Breast epithelium (tissue), 4 donors: Measurements from ENCODE around the gene ADARB2. TPM values are rescaled to one million over a fixed set of nuclear protein-coding genes. Genes with fewer than 3 reads are reported as not detected.
"Not testable (repeated sequence)": the region's sequence is repeated elsewhere in the genome, so short reads cannot be mapped to it uniquely, and the experiment has no call there.

Source experiments
- DNase-seq, 2 donors: peaks; one replicate each; pipeline ENCODE4 v3.0.0-alpha.2; 2019; ENCODE audit warnings: low spot score in 2 of 2
- H3K27ac ChIP-seq, 2 donors: fragments of 200-600 bp; sonication (generic) in 1 of 2; one replicate each; pipeline ENCODE4 v1.5.1; 2016 to 2019; ENCODE audit warnings: mild to moderate bottlenecking in 1 of 2
- H3K27me3 ChIP-seq, 2 donors: fragments of 200-600 bp; sonication (generic) in 1 of 2; one replicate each; pipeline versions ENCODE4 v1.5.1 to v1.6.0; 2017 to 2019; ENCODE audit warnings: control low read depth in 1 of 2, mild to moderate bottlenecking in 1 of 2
- H3K36me3 ChIP-seq: fragments of 200-600 bp; one replicate; pipeline ENCODE4 v1.5.1; 2019
- H3K4me1 ChIP-seq, 2 donors: fragments of 200-600 bp; sonication (generic); one replicate each; pipeline ENCODE4 v1.5.1; 2016 to 2019; ENCODE audit warnings: control low read depth in 1 of 2
- H3K4me3 ChIP-seq, 3 donors: fragments of 200-600 bp; sonication (generic); 1 replicate in 2 of 3; 2 replicates in 1 of 3; pipeline ENCODE4 v1.5.1; 2016 to 2019; ENCODE audit warnings: mild to moderate bottlenecking in 3 of 3, moderate library complexity in 2 of 3
- H3K9me3 ChIP-seq, 2 donors: fragments of 200-600 bp; sonication (generic) in 1 of 2; one replicate each; pipeline ENCODE4 v1.5.1; 2016 to 2019; ENCODE audit warnings: control low read depth in 1 of 2
- POLR2A ChIP-seq: fragments of 450-650 bp; IDR thresholded peaks from one replicate; pipeline ENCODE4 v1.6.1; 2016; ENCODE audit warnings: antibody characterized with exemption, mild to moderate bottlenecking, moderate library complexity
- POLR2AphosphoS5 ChIP-seq, 3 donors: sonication (generic); formaldehyde crosslinking; IDR thresholded peaks; one replicate each; pipeline ENCODE4 v1.6.1; 2017; ENCODE audit warnings: antibody characterized with exemption in 3 of 3
- intact Hi-C: fragments of 100-400 bp; cut with DNase I; formaldehyde crosslinking; loops from one replicate; pipeline ENCODE4 v1.15.1; 2023; ENCODE audit warnings: low total_unique reads
- total RNA-seq, 3 donors: library from RNA; depleted of rRNA; stranded (reverse); fragments of >200 nt; gene quantifications; one replicate each; pipeline ENCODE4 v1.1.0, GENCODE V29; 2016
- TF ChIP-seq, protein P1 (sequence below), 3 donors: fragments of 450-650 bp; IDR thresholded peaks; one replicate each; pipeline ENCODE4 v1.5.1; 2016 to 2017; ENCODE audit warnings: antibody characterized with exemption in 3 of 3, mild to moderate bottlenecking in 3 of 3, moderate library complexity in 3 of 3

The ADARB2 gene
- total RNA-seq, 3 donors from 2014 or later = 0.32 to 3.9 (median 2.0) TPM

DNA sequence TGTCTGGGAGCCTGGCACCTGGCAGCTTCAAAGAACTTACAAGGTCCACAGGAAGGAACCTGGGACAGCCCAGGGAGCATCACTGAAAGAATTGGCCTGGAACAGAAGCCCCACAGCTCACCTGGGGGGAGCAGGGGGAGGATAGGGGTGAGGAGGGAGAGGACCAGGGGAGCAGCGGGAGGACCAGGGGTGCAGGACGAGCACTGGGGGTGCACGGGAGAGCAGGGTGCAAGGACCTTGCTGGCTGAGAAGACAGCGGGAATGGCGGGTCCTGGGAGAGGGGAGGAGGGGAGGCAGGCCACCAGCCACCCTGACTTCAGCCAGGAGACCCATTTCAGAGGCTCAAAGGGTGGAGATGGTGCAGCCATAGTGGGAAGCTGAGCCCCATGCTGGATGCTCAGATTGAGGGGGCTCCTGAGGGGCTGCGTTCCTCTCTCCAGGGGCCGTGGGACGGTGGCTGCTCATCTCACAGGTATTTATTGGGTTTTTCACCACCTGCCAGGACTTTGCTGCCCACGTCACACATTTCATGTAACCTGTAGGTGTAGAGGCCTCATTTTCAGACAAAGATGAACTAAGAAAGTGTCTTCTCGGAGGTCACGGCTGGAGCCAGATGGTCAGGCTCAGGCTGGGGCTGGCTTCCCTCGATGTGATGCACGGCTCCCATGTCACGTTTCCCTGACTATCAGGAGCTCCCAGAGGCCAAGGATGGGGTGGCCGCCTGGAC lies 571.1 kb downstream of the ADARB2 start:
- H3K36me3 ChIP-seq = no peaks in the 10 kb centered on the region
- TF ChIP-seq POLR2AphosphoS5 (IDR thresholded peaks at IDR 0.05) (no peak), POLR2A (no peak)
- TF ChIP-seq, protein P1, sequence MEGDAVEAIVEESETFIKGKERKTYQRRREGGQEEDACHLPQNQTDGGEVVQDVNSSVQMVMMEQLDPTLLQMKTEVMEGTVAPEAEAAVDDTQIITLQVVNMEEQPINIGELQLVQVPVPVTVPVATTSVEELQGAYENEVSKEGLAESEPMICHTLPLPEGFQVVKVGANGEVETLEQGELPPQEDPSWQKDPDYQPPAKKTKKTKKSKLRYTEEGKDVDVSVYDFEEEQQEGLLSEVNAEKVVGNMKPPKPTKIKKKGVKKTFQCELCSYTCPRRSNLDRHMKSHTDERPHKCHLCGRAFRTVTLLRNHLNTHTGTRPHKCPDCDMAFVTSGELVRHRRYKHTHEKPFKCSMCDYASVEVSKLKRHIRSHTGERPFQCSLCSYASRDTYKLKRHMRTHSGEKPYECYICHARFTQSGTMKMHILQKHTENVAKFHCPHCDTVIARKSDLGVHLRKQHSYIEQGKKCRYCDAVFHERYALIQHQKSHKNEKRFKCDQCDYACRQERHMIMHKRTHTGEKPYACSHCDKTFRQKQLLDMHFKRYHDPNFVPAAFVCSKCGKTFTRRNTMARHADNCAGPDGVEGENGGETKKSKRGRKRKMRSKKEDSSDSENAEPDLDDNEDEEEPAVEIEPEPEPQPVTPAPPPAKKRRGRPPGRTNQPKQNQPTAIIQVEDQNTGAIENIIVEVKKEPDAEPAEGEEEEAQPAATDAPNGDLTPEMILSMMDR (IDR thresholded peaks at IDR 0.05) = no peak
- intact Hi-C loops = no loop called here
- no peaks in the 10 kb centered on the region for H3K9me3 ChIP-seq
- H3K27ac ChIP-seq = no peak overlapping the region
- DNase-seq = peak in 1 of 2 donors; percentile 33
- no peak overlapping the region for H3K4me3 ChIP-seq
- no peaks in the 10 kb centered on the region for H3K4me1 ChIP-seq
- H3K27me3 ChIP-seq = peaks cover 0 to 4% of the 10 kb centered on the region in 2 donors

DNA sequence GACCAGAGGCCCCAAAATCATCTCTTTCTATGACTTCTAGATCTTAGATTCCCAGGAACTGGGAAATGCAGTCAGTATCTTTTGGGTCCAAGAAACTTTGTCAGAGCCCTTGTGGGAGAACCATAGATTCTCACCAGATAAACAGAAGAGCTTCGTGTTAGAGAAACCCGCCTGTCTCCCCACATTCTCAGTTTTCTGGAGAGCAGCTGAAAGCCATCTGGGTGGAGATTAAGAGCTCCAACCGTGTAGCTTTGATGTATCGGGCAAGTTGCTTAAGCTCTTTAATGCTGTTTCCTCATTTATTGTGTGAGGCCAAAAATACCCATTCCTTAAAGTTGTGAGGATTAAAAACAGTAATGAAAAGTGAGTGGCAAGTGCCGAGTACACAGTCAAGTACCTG lies 573.5 kb downstream of the ADARB2 start:
- H3K4me1 ChIP-seq = no peaks in the 10 kb centered on the region
- no peaks in the 10 kb centered on the region for H3K36me3 ChIP-seq
- peaks cover 0 to 4% of the 10 kb centered on the region in 2 donors for H3K27me3 ChIP-seq
- no peak overlapping the region for H3K27ac ChIP-seq
- DNase-seq = no peak
- no peak overlapping the region for H3K4me3 ChIP-seq
- no peaks in the 10 kb centered on the region for H3K9me3 ChIP-seq
- intact Hi-C loops = no loop called here
- no peak for TF ChIP-seq POLR2A
- TF ChIP-seq POLR2AphosphoS5 (IDR thresholded peaks at IDR 0.05) = no peak
- TF ChIP-seq, protein P1 (IDR thresholded peaks at IDR 0.05) = no peak

DNA sequence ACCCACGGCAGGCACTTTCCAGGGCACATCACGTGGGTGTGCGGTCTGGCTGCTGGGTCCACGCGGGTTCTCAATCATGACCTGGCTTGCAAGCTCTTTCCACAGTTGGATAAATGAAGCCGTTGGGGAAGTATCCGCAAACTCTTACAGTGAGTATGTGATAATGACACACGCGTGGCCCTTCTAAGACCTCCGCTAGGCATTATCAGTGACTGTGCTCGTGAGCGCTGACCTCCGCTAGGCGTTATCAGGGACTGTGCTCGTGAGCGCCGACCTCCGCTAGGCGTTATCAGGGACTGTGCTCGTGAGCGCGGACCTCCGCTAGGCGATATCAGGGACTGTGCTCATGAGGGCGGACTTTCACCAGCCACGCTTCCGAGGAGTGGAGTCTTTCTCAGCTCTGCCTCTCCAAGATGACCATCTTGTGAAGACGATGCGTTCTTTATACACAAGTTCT lies 574.1 kb downstream of the ADARB2 start:
- TF ChIP-seq, protein P1 (IDR thresholded peaks at IDR 0.05) = no peak
- TF ChIP-seq POLR2AphosphoS5 (IDR thresholded peaks at IDR 0.05) = no peak
- Histone ChIP-seq H3K27ac (no peak overlapping the region), H3K27me3 (peaks cover 0 to 4% of the 10 kb centered on the region in 2 donors), H3K4me3 (no peak overlapping the region), H3K36me3 (no peaks in the 10 kb centered on the region), H3K4me1 (no peaks in the 10 kb centered on the region), H3K9me3 (no peaks in the 10 kb centered on the region)
- intact Hi-C loops = no loop called here
- peak in 1 of 2 donors; percentile 14 for DNase-seq

DNA sequence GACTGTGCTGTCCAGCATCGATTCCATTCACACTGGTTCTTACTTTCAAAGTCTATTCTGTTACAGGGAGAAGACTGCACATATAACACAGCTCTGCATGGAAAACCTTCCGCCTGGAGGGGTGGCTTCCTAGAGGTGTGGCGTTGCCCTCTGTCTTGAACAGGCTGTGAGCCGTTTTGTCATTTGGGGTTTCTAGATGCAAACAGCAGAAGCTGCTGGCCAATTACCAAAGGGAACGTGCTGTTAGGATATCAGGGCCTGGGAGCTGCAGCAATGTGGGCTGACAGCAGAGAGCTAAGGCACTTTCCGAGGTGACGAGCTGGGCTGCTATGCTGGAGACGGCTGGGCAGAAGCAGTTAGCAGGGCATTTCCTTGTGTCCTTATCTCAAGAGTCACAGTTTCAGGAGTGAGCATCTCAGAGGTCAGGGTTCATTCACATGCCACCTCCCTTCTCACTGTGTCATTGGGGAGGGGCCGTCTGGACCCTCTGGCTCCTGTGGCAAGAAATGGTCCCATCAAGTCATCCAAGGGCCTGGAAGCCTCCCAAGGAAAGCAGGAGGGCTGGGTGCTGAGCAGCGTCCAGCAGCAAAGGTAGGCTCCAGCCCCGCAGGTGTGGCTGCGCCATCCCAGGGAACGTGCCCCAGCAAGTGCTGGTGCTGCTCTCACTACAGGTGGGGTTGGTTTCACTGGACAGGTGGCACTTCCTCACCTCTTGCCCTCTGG lies 574.7 kb downstream of the ADARB2 start:
- intact Hi-C loops = no loop called here
- Histone ChIP-seq H3K27me3 (peaks cover 0 to 4% of the 10 kb centered on the region in 2 donors), H3K9me3 (no peaks in the 10 kb centered on the region), H3K4me1 (no peaks in the 10 kb centered on the region), H3K4me3 (no peak overlapping the region), H3K36me3 (no peaks in the 10 kb centered on the region), H3K27ac (no peak overlapping the region)
- no peak for TF ChIP-seq POLR2AphosphoS5 (IDR thresholded peaks at IDR 0.05)
- no peak for TF ChIP-seq POLR2A
- TF ChIP-seq, protein P1 (IDR thresholded peaks at IDR 0.05) = no peak
- no peak for DNase-seq

DNA sequence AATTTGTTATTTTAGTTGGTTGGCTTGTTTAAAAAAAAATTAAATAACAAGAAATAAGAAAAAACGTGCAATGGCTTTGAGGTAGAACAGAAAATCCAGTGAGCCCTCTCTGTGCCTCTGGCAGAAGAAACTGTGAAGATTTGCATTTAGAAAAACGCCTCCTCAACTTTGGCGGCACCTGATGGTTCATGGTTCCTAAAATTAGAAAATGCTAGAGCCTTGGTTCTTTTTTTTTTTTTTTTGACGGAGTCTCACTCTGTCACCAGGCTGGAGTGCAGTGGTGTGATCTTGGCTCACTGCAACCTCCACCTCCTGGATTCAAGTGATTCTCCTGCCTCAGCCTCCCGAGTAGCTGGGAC lies 576.0 kb downstream of the ADARB2 start:
- H3K27ac ChIP-seq, H3K27me3 ChIP-seq, intact Hi-C loops, H3K36me3 ChIP-seq, H3K4me3 ChIP-seq, DNase-seq, H3K9me3 ChIP-seq, H3K4me1 ChIP-seq: not testable (repeated sequence)
